ENCODE data around the gene ADRA2C.

The ADRA2C gene

GRCh38 chr4:3797831-3798790 lies 31.9 kb downstream of the ADRA2C start:
- no peak for DNase-seq (ENCODE audit: low read depth)

DNA sequence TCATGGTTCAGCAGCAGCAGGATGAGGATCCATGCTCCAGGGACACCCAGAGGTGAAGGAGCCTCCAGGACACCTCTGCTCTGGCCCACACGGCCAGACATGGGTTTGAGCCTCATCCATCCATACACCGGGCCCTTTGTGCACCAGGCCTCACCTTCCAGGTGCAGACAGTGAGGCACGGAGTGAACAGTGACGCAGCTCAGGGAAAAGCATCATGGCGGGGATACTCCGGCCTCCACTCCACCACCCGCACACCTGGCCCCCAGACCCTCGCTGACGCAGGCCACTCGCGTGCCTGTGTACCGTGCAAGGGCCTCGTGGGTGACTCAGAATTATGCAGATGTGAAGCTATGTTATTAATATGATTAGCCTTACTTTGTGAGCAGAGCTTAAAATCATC lies 33.3 kb downstream of the ADRA2C start:
- DNase-seq (ENCODE audit: low read depth), result no peak

GRCh38 chr4:3800351-3800750 lies 34.2 kb downstream of the ADRA2C start:
- no peak for DNase-seq (ENCODE audit: low read depth)

DNA sequence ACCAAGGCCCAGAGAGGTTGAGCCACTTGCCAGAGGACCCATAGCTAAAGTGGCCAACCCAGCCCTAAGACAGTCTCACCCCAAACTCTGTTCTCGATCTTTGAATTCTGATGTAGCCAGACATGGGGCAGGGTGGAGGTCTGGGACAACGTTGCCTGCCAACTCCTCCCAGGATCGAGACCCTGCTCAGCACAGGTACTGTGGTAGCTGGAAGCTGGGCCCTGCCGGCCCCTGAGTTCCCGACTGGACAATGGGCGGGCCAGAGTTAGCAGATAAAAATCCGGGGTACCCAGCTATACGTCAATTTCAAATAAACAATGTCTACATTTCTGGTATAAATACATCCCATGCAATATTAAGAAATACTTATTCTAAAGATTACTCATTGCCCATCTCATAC lies 35.3 kb downstream of the ADRA2C start:
- no peak for DNase-seq (ENCODE audit: low read depth)

- DNase-seq (ENCODE audit: low read depth), result no peak
Measured at GRCh38 chr4:3801931-3802550, 35.9 kb downstream of the ADRA2C start.

GRCh38 chr4:3802571-3803474 lies 36.6 kb downstream of the ADRA2C start:
- no peak for DNase-seq (ENCODE audit: low read depth)

- no peak for DNase-seq (ENCODE audit: low read depth)
Measured at GRCh38 chr4:3803475-3803847, 37.3 kb downstream of the ADRA2C start.

- DNase-seq (ENCODE audit: low read depth), result no peak
Measured at GRCh38 chr4:3803946-3804345, 37.8 kb downstream of the ADRA2C start.

DNA sequence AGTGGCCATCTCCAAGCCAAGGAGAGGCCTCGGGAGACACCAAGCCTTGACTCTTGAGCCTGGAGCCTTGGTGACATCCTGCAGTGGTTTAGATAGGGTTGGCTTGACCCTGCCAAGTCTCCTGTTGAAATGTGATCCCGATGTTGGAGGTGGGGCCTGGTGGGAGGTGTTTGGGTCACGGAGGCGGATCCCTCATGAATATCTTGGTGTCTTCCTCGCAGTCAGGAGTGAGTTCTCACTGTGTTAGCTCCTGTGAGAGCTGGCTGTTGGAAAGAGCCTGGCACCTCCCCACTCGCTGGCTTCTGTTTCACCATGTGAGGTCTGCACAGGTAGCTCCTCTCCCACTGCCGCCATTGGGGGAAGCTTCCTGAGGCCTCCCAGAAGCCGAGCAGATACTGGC lies 38.8 kb downstream of the ADRA2C start:
- no peak for DNase-seq (ENCODE audit: low read depth)

- no peak for DNase-seq (ENCODE audit: low read depth)
Measured at GRCh38 chr4:3805731-3806130, 39.5 kb downstream of the ADRA2C start.

DNA sequence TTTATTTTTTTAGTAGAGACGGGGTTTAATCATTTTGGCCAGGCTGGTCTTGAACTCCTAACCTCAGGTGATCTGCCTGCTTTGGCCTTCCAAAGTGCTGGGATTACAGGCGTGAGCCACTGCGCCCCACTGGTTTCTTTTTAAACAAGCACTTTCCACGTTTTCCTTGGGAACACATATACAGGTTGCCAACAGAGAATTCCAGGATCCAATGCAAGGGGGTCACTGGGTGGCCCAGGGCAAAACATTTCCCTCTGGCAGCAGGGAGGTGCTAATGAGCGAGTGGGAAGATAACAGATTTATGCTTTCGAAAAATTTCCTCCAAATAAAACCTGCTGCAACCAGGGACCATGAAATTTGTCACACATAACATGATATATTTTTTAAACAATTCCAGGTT lies 41.1 kb downstream of the ADRA2C start:
- DNase-seq (ENCODE audit: low read depth), result no peak

DNA sequence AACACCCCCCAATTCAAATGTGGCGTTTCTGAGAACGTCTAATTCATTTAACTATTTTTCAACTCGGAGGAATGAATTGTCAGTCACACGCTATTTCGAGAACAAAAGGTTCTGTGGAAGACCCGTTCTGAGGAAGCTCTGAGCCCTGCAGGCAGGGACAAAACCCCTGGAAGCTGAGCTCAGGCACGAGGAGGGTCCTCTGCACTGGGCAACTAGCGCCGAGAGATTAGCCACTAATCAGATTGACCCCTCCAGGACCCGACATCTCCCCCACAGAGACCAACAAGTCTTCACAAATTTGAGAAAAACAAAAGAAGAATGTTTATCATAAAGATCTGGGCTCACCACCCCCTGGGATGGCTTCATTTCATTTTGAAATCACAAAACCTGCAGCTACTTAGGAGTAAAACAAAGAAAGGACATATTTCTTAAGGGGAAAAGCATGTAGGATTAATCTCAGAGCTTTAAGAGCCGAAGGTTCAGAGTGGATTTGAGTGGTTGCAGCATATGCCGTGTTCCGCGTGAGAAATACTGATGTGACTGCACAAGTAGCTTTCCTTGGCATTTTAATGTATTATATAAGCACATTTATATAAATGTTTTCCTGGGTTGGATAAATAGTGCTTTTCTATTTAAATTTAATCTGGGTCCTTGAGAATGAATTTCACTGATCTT lies 41.8 kb downstream of the ADRA2C start:
- no peak for DNase-seq (ENCODE audit: low read depth)

DNA sequence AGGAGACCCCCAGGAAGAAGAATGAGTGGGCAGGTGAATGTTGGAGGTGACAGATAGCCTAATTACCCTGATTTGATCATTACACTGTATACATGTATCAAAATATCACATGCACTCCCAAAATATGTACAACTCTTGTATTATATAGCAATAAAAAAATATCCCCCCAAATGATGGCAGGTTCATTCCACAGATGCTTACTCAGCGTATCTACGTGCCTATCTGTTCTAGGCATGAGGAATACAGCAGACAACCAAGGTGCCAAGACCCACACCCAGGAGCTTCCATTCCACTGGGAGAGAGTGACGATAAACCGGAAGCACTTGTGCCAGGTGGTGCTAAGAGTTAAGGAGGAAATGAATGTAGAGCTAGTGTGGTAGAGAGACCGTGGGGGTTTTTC lies 42.4 kb downstream of the ADRA2C start:
- no peak for DNase-seq (ENCODE audit: low read depth)

DNA sequence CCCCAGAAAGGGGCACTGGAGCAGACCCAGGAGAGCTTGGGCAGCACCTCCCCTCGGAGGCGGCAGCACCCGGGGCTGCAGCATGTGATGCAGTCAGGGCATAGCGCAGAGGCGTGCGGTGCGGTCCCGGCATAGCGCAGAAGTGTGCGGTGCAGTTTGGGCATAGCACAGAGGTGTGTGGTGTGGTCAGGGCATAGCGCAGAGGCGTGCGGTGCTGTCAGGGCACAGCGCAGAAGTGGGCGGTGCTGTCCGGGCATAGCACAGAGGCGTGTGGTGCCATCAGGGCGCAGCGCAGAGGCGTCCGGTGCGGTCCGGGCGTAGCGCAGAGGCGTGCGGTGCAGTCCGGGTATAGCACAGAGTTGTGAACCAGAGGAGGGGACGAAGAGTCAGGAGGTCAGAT lies 42.8 kb downstream of the ADRA2C start:
- DNase-seq (ENCODE audit: low read depth), result no peak

DNA sequence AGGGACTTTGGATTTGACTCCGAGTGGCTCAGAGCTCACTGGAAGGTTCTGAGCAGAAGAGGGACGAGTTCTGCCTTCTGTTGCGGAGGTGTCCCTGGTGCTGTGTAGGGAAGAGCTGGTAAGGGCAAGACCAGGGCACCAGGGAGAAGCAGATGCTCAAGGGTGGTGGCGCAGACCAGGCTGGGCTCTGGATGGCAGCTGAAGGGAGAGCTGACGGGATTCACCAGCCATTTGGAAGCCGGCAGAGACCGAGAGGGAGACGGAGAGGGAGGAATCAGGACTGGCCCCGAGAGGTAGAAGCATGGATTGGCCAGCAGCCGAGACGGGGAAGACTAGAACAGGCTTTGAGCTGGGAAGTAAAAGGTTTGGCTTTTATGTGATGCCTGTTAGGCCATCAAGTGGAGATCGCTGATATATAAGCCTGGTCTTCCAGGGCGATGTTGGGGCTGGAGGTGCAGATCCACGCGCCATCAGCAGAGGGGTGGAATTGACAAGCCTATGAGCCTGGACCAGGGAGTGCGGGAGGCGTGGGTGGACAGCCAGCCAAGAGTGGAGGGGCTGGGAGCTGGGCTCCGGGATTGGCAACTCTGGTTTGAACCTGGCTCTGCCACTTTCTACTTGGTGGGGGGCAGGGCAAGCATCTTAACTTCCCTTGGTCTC lies 43.4 kb downstream of the ADRA2C start:
- no peak for DNase-seq (ENCODE audit: low read depth)

GRCh38 chr4:3810111-3810680 lies 44.0 kb downstream of the ADRA2C start:
- no peak for DNase-seq (ENCODE audit: low read depth)

GRCh38 chr4:3810796-3811485 lies 44.8 kb downstream of the ADRA2C start:
- no peak for DNase-seq (ENCODE audit: low read depth)

DNA sequence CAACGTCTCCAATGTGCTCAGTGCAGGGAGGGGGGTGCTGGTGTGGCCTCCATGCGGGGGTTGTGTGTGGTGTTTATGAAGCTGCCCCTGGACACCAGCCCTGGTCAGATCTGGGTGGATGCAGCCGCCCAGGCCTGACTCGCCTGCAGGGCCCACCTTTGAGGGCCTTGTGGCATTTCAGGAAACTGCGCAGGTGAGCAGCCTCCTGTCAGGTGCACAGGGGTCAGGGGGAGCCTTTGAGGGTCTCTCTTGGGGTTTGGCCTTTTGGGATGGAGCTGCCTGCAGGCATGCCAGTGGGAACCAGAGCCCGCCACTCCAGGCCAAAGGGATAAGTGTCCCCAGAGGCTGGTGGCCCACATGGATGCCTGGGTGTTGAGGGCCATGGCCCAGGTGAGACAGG lies 45.4 kb downstream of the ADRA2C start:
- DNase-seq (ENCODE audit: low read depth), result no peak

DNA sequence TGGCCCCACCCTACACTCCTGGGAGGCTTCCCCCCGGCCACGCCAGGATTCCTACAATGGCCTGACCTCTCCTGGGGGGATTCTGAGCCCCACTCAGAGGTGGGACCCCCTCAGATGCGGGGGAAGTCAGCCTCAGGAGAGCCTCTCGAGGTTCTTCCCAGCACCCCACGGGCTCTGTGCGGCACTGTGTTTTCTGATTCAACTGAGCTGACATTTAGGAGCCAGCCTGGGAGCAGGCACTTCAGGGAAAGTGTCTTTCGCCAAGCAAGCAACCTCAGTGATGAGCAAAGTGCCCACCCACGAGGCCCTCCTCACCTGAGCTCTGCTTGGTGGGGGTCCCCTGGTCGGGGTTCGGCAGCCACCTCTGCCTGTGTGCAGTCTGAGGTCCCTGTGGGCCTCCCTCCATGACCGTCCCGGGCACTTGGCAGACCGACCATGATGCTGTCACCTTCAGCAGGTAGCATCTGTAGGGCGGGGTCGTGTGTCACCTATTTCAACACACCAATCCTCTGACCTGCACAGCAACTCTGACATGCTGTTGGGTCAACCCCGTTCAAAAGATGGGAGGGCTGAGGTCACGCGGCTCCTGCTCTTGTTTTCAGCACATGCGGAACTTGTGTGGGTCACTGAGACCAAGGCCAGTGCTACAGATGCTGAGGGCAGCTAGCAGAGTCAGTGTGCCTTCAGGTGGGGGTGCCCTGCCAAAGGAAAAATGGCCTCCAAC lies 46.2 kb downstream of the ADRA2C start:
- no peak for DNase-seq (ENCODE audit: low read depth)

All from activated T-cell treated with anti-CD3 and anti-CD28 coated beads for 24 hours (primary cell).